A673 (cell line): ENCODE results near the gene ADAM23. TPM values are rescaled to one million over a fixed set of nuclear protein-coding genes. Genes with fewer than 3 reads are reported as not detected.

ENCODE experiments used
- BruUV-seq: library from RNA; stranded (reverse); fragments of 400-500 nt; replicated peaks from 2 replicates; lab custom pipeline; 2021; lab: Mats Ljungman, UMichigan
- CTCF ChIA-PET: fragments of 300-600 bp; sonication (Branson Sonifier 250); formaldehyde crosslinking; loops from one replicate; lab custom pipeline; 2022; ENCODE audit warnings: antibody characterized with exemption; lab: Charles Lee
- POLR2A ChIA-PET: fragments of 300-600 bp; sonication (Branson Sonifier 250); formaldehyde crosslinking; loops from one replicate; lab custom pipeline; 2022; ENCODE audit warnings: antibody characterized with exemption; ENCODE audit not compliant: low non-redundant PET; lab: Charles Lee
- DNase-seq: peaks from one replicate; pipeline ENCODE4 v3.0.0-alpha.2; 2015; ENCODE audit warnings: low spot score
- H3K27ac ChIP-seq: fragments of 200-600 bp; sonication (generic); 2 replicates; pipeline ENCODE4 v1.5.1; 2016; ENCODE audit warnings: mixed run types, low read depth, mild to moderate bottlenecking, mixed read lengths, antibody characterized with exemption, low read length; ENCODE audit not compliant: poor library complexity, severe bottlenecking
- H3K27me3 ChIP-seq: fragments of 200-600 bp; sonication (generic); replicated peaks from 2 replicates; pipeline ENCODE4 v1.6.1; 2017; ENCODE audit warnings: mixed run types, low read depth, mild to moderate bottlenecking, mixed read lengths, antibody characterized with exemption, low read length; ENCODE audit not compliant: insufficient read depth, poor library complexity
- H3K36me3 ChIP-seq: fragments of 200-600 bp; sonication (generic); 2 replicates; pipeline ENCODE4 v1.6.1; 2016; ENCODE audit warnings: mixed run types, mild to moderate bottlenecking, mixed read lengths, antibody characterized with exemption, low read length; ENCODE audit not compliant: insufficient read depth, poor library complexity, severe bottlenecking
- H3K4me1 ChIP-seq: fragments of 200-600 bp; sonication (generic); 2 replicates; pipeline ENCODE4 v1.6.1; 2017; ENCODE audit warnings: mixed run types, mild to moderate bottlenecking, mixed read lengths, antibody characterized with exemption, low read length; ENCODE audit not compliant: insufficient read depth, poor library complexity, severe bottlenecking
- H3K4me3 ChIP-seq: fragments of 200-600 bp; sonication (generic); 2 replicates; pipeline ENCODE4 v1.5.1; 2016; ENCODE audit warnings: low read depth, mixed run types, mild to moderate bottlenecking, mixed read lengths, low read length; ENCODE audit not compliant: poor library complexity, severe bottlenecking
- H3K9me3 ChIP-seq: fragments of 200-600 bp; sonication (generic); 2 replicates; pipeline ENCODE4 v1.6.1; 2016; ENCODE audit warnings: mixed run types, low read depth, mild to moderate bottlenecking, mixed read lengths, antibody characterized with exemption, low read length; ENCODE audit not compliant: poor library complexity, severe bottlenecking
- EZH2 ChIP-seq: fragments of 200-600 bp; sonication (generic); IDR thresholded peaks from 2 replicates; pipeline ENCODE4 v1.6.1; 2017; ENCODE audit warnings: borderline replicate concordance, low read depth, mild to moderate bottlenecking, mixed read lengths, antibody characterized with exemption, low read length; ENCODE audit not compliant: poor library complexity, severe bottlenecking
- intact Hi-C: fragments of 100-400 bp; cut with micrococcal nuclease; formaldehyde crosslinking; loops from one replicate; pipeline ENCODE4 v1.10.0; 2022; ENCODE audit not compliant: unreplicated experiment
- total RNA-seq: library from RNA; stranded (reverse); gene quantifications from 2 replicates; pipeline ENCODE4 v1.2.3, GENCODE V29; 2021
- TF ChIP-seq, protein P1 (sequence below): fragments of 300-800, 200-600 bp; sonication (generic); conservative IDR thresholded peaks from 2 replicates; pipeline ENCODE4 v1.5.1; 2017; ENCODE audit warnings: low read depth, mild to moderate bottlenecking, antibody characterized with exemption, low read length, moderate library complexity, mixed read lengths

ADAM23 gene
- total RNA-seq, 1 experiment from 2014 or later: 0.21 TPM

DNA sequence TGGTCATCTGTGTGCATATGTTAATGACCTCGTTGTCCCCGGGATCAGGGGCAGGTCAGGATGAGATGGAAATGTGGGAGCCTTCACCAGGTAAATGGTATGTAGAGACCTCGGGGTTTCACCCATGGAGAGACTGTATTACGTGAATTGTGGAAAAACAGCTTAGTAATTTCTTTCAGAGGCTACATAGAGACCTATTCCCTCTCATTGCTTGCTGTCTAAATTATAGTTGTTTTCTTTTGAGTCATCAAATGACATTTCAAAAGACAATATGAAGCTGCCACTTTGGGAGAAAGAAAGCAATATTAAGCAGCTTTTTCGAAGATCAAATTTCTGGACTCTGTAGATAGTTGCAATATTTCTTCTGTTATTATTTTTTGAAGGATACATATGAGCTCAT, 20.4 kb downstream of the ADAM23 start:
- no TSS peak for BruUV-seq

DNA sequence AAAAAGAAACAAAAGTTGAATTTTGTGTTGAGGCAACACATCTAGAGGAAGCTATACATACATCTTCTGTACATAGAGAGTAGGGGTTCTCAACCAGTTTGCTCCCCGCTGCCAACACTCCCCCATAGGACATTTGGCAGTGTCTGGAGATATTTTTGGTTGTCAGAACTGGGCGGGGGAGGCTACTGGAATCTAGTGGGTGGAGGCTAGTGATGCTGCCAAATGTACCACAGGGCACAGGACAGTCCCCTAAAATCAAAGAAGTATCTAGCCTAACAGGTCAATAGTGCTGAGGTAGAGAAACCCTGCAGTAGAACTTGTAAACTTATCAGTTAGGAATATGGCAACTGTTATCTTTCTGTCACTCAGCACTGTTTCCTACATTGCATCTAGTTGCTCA, 21.3 kb downstream of the ADAM23 start:
- no peaks in the 10 kb centered on the region for H3K4me1 ChIP-seq
- no peak for DNase-seq
- H3K27me3 ChIP-seq: peaks cover 46% of the 10 kb centered on the region
- ChIA-PET POLR2A (no interaction called here), CTCF (no interaction called here)
- H3K9me3 ChIP-seq: no peaks in the 10 kb centered on the region
- H3K4me3 ChIP-seq: no peak overlapping the region
- H3K27ac ChIP-seq: no peak overlapping the region
- no peaks in the 10 kb centered on the region for H3K36me3 ChIP-seq
- intact Hi-C loops: no loop called here
- no peak for TF ChIP-seq EZH2
- TF ChIP-seq, protein P1, sequence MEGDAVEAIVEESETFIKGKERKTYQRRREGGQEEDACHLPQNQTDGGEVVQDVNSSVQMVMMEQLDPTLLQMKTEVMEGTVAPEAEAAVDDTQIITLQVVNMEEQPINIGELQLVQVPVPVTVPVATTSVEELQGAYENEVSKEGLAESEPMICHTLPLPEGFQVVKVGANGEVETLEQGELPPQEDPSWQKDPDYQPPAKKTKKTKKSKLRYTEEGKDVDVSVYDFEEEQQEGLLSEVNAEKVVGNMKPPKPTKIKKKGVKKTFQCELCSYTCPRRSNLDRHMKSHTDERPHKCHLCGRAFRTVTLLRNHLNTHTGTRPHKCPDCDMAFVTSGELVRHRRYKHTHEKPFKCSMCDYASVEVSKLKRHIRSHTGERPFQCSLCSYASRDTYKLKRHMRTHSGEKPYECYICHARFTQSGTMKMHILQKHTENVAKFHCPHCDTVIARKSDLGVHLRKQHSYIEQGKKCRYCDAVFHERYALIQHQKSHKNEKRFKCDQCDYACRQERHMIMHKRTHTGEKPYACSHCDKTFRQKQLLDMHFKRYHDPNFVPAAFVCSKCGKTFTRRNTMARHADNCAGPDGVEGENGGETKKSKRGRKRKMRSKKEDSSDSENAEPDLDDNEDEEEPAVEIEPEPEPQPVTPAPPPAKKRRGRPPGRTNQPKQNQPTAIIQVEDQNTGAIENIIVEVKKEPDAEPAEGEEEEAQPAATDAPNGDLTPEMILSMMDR: no peak
- BruUV-seq: no TSS peak

More for the DNA sequence above, 20.4 kb downstream of the ADAM23 start:
- no peak overlapping the region for H3K4me3 ChIP-seq
- intact Hi-C loops: no loop called here
- H3K27ac ChIP-seq: no peak overlapping the region
- TF ChIP-seq, protein P1: no peak
- no peak for TF ChIP-seq EZH2
- no peaks in the 10 kb centered on the region for H3K4me1 ChIP-seq
- ChIA-PET CTCF (no interaction called here), POLR2A (no interaction called here)
- H3K27me3 ChIP-seq: peaks cover 53% of the 10 kb centered on the region
- no peaks in the 10 kb centered on the region for H3K36me3 ChIP-seq
- no peaks in the 10 kb centered on the region for H3K9me3 ChIP-seq
- DNase-seq: no peak

DNA sequence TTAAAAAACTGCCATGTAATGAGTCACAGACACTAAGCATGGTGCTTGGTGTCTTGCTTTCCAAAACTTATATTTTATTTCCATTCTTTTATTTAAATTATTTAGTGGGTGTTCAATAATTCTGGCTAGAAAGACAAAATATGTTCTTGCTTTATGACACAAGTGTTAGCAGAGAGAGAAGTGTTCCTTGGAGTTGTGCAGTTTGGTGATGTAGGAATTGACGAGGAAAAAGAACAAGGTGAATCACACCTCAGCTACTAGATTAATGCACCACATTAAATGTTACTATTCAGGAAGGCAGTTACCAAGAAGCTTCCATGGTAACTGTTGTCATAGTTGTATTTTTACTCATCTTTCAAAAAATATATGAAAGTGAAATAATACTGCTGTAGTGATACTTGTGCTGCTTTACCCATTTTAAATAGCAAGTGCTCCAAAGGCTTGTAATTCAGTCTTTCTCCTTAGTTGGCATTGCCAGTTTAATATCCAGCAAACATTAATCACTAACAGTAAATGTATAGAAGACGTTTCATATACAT, 28.3 kb downstream of the ADAM23 start:
- no peak overlapping the region for H3K4me3 ChIP-seq
- no peaks in the 10 kb centered on the region for H3K4me1 ChIP-seq
- H3K9me3 ChIP-seq: no peaks in the 10 kb centered on the region
- intact Hi-C loops: no loop called here
- peaks cover 9% of the 10 kb centered on the region for H3K27me3 ChIP-seq
- ChIA-PET POLR2A (no interaction called here), CTCF (no interaction called here)
- DNase-seq: no peak
- H3K36me3 ChIP-seq: no peaks in the 10 kb centered on the region
- no TSS peak for BruUV-seq
- TF ChIP-seq EZH2: no peak
- TF ChIP-seq, protein P1: no peak
- no peak overlapping the region for H3K27ac ChIP-seq
